ENCODE results near the gene PPP3CB. TPM values are rescaled to one million over a fixed set of nuclear protein-coding genes. Genes with fewer than 3 reads are reported as not detected.

Gene PPP3CB
- total and polyA plus RNA-seq, 2 experiments from 2014 or later: 23.7 to 29.5 TPM

DNA sequence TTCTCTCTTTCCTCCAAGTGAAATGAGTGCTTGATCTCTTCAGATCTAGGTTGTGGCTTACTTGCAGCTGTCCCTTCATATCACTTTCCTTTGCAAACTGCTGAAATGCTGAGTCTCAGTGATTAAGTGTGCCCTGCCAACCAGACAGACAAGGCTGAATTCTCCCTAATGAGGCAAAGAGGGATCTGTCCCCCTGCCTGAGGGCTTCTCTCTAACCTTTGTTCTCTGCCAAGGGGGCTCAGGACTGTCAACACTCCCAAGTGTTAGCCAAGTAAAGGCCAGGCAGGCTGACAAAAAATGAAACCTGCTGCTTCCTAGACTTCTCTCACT, 62.3 kb downstream of the PPP3CB start, which contains the start of gene MSS51:
MSS51 (minus strand) TSS at position 24 of the 330 bp plus-strand sequence. CDS start 5,277 bp downstream, outside the sequence.
- H3K9ac ChIP-seq: no peak within 1 kb of the TSS
- H3K4me2 ChIP-seq (ENCODE audit: unreplicated experiment): no peak within 1 kb of the TSS
- 0 out of 2 replicates have a peak, but pooled peaks cover 19% of the 10 kb centered on the region for H3K79me2 ChIP-seq (ENCODE audit: insufficient read depth)
- H3K4me1 ChIP-seq (ENCODE audit: insufficient read depth): peaks cover 3% of the 10 kb centered on the region
- no peak for TF ChIP-seq EZH2phosphoT487 (IDR thresholded peaks at IDR 0.05; ENCODE audit: insufficient read depth, low read depth)
- no peak for TF ChIP-seq EZH2 (IDR thresholded peaks at IDR 0.05; ENCODE audit: insufficient read depth, poor library complexity, severe bottlenecking)
- no peak for DNase-seq
- H3K27me3 ChIP-seq (replicated peaks; ENCODE audit: insufficient read depth): no peaks in the 10 kb centered on the region
- peaks cover 9% of the 10 kb centered on the region for H3F3A ChIP-seq (ENCODE audit: insufficient read depth)
- no peaks in the 10 kb centered on the region for H3K9me2 ChIP-seq (ENCODE audit: insufficient read depth)
- no peak within 1 kb of the TSS for H2AFZ ChIP-seq
- H3K9me3 ChIP-seq (ENCODE audit: low read depth): no peaks in the 10 kb centered on the region
- no peaks in the 10 kb centered on the region for H4K20me1 ChIP-seq (ENCODE audit: insufficient read depth)
- no peak within 1 kb of the TSS for H3K27ac ChIP-seq
- H3K4me3 ChIP-seq: no peak within 1 kb of the TSS
- H3K36me3 ChIP-seq (ENCODE audit: low read depth): peaks cover 34% of the 10 kb centered on the region
- in situ Hi-C loops (cut with MboI): no loop called here

GRCh38 chr10:73432646-73433537, 62.9 kb downstream of the PPP3CB start:
- in situ Hi-C loops (cut with MboI): no loop called here
- DNase-seq: no peak
- TF ChIP-seq EZH2 (IDR thresholded peaks at IDR 0.05; ENCODE audit: insufficient read depth, poor library complexity, severe bottlenecking) (no peak), EZH2phosphoT487 (IDR thresholded peaks at IDR 0.05; ENCODE audit: insufficient read depth, low read depth) (no peak)
- H3K79me2 ChIP-seq (ENCODE audit: insufficient read depth): 0 out of 2 replicates have a peak, but pooled peaks cover 15% of the 10 kb centered on the region
- H3K27me3 ChIP-seq (replicated peaks; ENCODE audit: insufficient read depth): no peaks in the 10 kb centered on the region
- H3K9ac ChIP-seq: no peak overlapping the region
- no peaks in the 10 kb centered on the region for H3K9me2 ChIP-seq (ENCODE audit: insufficient read depth)
- H3K4me3 ChIP-seq: no peak overlapping the region
- no peak overlapping the region for H2AFZ ChIP-seq
- H3K9me3 ChIP-seq (ENCODE audit: low read depth): no peaks in the 10 kb centered on the region
- H3K36me3 ChIP-seq (ENCODE audit: low read depth): peaks cover 39% of the 10 kb centered on the region
- WGBS, 2 experiments (ENCODE audit: low coverage in 1 of 2, low lambda C conversion rate in 2 of 2, missing lambda C conversion rate in 2 of 2): 73 to 83% methylated on average over 2 of the region's 2 CpGs
- H3F3A ChIP-seq (ENCODE audit: insufficient read depth): peaks cover 2% of the 10 kb centered on the region; the same call in 1 of the 2 replicates
- H3K4me1 ChIP-seq (ENCODE audit: insufficient read depth): no peaks in the 10 kb centered on the region
- no peak overlapping the region for H3K4me2 ChIP-seq (ENCODE audit: unreplicated experiment)
- no peaks in the 10 kb centered on the region for H4K20me1 ChIP-seq (ENCODE audit: insufficient read depth)
- no peak overlapping the region for H3K27ac ChIP-seq

GRCh38 chr10:73426318-73426717, 69.5 kb downstream of the PPP3CB start:
- Histone ChIP-seq H3K36me3 (ENCODE audit: low read depth) (peaks cover 56% of the 10 kb centered on the region), H3K4me3 (no peak overlapping the region), H3K27ac (no peak overlapping the region), H3F3A (ENCODE audit: insufficient read depth) (no peaks in the 10 kb centered on the region), H3K4me1 (ENCODE audit: insufficient read depth) (no peaks in the 10 kb centered on the region), H4K20me1 (ENCODE audit: insufficient read depth) (no peaks in the 10 kb centered on the region), H2AFZ (no peak overlapping the region), H3K4me2 (ENCODE audit: unreplicated experiment) (no peak overlapping the region), H3K79me2 (ENCODE audit: insufficient read depth) (no peaks in the 10 kb centered on the region), H3K9me3 (ENCODE audit: low read depth) (no peaks in the 10 kb centered on the region), H3K9me2 (ENCODE audit: insufficient read depth) (no peaks in the 10 kb centered on the region), H3K27me3 (replicated peaks; ENCODE audit: insufficient read depth) (no peaks in the 10 kb centered on the region), H3K9ac (no peak overlapping the region)
- 98 to 100% methylated on average over 4 of the region's 4 CpGs for WGBS, 2 experiments (ENCODE audit: low coverage in 1 of 2, low lambda C conversion rate in 2 of 2, missing lambda C conversion rate in 2 of 2)
- DNase-seq: no peak
- in situ Hi-C loops (cut with MboI): no loop called here
- TF ChIP-seq EZH2phosphoT487 (IDR thresholded peaks at IDR 0.05; ENCODE audit: insufficient read depth, low read depth) (no peak), EZH2 (IDR thresholded peaks at IDR 0.05; ENCODE audit: insufficient read depth, poor library complexity, severe bottlenecking) (no peak)

- Histone ChIP-seq H3K9ac (no peak overlapping the region), H4K20me1 (ENCODE audit: insufficient read depth) (no peaks in the 10 kb centered on the region), H3F3A (ENCODE audit: insufficient read depth) (no peaks in the 10 kb centered on the region), H3K9me2 (ENCODE audit: insufficient read depth) (no peaks in the 10 kb centered on the region), H3K79me2 (ENCODE audit: insufficient read depth) (no peaks in the 10 kb centered on the region), H2AFZ (no peak overlapping the region), H3K36me3 (ENCODE audit: low read depth) (peaks cover 50% of the 10 kb centered on the region), H3K9me3 (ENCODE audit: low read depth) (no peaks in the 10 kb centered on the region), H3K27ac (no peak overlapping the region), H3K4me2 (ENCODE audit: unreplicated experiment) (no peak overlapping the region), H3K4me3 (no peak overlapping the region), H3K4me1 (ENCODE audit: insufficient read depth) (no peaks in the 10 kb centered on the region), H3K27me3 (replicated peaks; ENCODE audit: insufficient read depth) (no peaks in the 10 kb centered on the region)
- no peak for TF ChIP-seq EZH2phosphoT487 (IDR thresholded peaks at IDR 0.05; ENCODE audit: insufficient read depth, low read depth)
- DNase-seq: no peak
- in situ Hi-C loops (cut with MboI): no loop called here
- 96 to 99% methylated on average over 3 of the region's 3 CpGs for WGBS, 2 experiments (ENCODE audit: low coverage in 1 of 2, low lambda C conversion rate in 2 of 2, missing lambda C conversion rate in 2 of 2)
Observed at GRCh38 chr10:73424478-73424877, 71.3 kb downstream of the PPP3CB start.

All from GM23248 (cell line).